ENCODE data around the gene TTC16. TPM values are rescaled to one million over a fixed set of nuclear protein-coding genes. Genes with fewer than 3 reads are reported as not detected.
"Not testable (repeated sequence)": the region's sequence is repeated elsewhere in the genome, so short reads cannot be mapped to it uniquely, and the experiment has no call there.

Gene TTC16
- polyA plus RNA-seq, 1 donor from 2014 or later = 0.11 TPM

DNA sequence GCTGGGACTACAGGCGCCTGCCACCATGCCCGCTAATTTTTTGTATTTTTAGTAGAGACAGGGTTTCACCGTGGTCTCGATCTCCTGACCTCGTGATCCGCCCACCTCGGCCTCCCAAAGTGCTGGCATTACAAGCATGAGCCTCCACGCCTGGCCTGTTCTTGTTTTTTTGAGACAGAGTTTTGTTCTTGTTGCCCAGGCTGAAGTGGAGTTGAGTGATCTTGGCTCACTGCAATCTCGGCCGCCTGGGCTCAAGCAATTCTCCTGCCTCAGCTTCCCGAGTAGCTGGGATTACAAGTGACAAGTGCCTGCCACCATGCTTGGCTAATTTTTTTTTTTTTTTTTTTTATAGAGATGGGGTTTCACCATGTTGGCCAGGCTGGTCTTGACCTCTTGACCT, 40.9 kb downstream of the TTC16 start:
- peaks cover 26% of the 10 kb centered on the region for H3K79me2 ChIP-seq (replicated peaks; ENCODE audit: insufficient read depth, low read length)
- H4K20me1 ChIP-seq (ENCODE audit: insufficient read depth); H3K9ac ChIP-seq (ENCODE audit: low read length); H3F3A ChIP-seq (ENCODE audit: insufficient read depth, low read length, poor library complexity, severe bottlenecking); H3K9me3 ChIP-seq (ENCODE audit: low read length); H3K4me2 ChIP-seq (ENCODE audit: low read length); H3K27ac ChIP-seq (ENCODE audit: low read length); H3K9me2 ChIP-seq (ENCODE audit: insufficient read depth, low read length); H3K36me3 ChIP-seq (ENCODE audit: insufficient read depth, low read length); H3K4me3 ChIP-seq (ENCODE audit: low read length); H2AFZ ChIP-seq (ENCODE audit: low read depth, low read length); H3K27me3 ChIP-seq (ENCODE audit: insufficient read depth, low read depth, low read length): not testable (repeated sequence)

DNA sequence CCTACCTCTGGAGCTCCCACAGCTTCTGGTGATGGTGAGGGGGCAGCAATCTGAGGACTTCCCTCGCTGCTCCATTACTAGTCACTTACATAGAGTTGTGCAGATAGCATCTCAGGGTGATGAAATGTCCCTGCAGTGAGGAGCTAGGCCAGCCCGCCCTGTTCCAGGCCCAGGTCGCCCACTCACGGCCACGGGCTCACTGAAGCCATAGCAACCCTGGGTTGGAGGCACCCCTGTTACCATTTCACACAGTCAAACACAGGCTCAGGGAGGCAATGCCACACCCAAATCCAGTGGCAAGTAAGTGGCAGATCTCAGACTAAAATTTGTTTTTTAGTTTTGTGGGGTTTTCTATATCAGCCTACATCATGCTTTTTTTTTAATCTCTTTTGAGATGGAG, 43.0 kb downstream of the TTC16 start:
- Histone ChIP-seq H3K9me3 (ENCODE audit: low read length) (no peaks in the 10 kb centered on the region), H3K9me2 (ENCODE audit: insufficient read depth, low read length) (no peaks in the 10 kb centered on the region), H3K36me3 (ENCODE audit: insufficient read depth, low read length) (no peaks in the 10 kb centered on the region), H3K4me2 (ENCODE audit: low read length) (no peak overlapping the region), H3K9ac (ENCODE audit: low read length) (no peak overlapping the region), H3K4me3 (ENCODE audit: low read length) (no peak overlapping the region), H2AFZ (ENCODE audit: low read depth, low read length) (no peak overlapping the region), H3K27me3 (ENCODE audit: insufficient read depth, low read depth, low read length) (no peaks in the 10 kb centered on the region), H3F3A (ENCODE audit: insufficient read depth, low read length, poor library complexity, severe bottlenecking) (no peaks in the 10 kb centered on the region), H3K27ac (ENCODE audit: low read length) (no peak overlapping the region), H4K20me1 (ENCODE audit: insufficient read depth) (no peaks in the 10 kb centered on the region), H3K79me2 (replicated peaks; ENCODE audit: insufficient read depth, low read length) (peaks cover 8% of the 10 kb centered on the region)
- no peak for TF ChIP-seq MXI1 (conservative IDR thresholded peaks at IDR 0.05; ENCODE audit: poor library complexity, severe bottlenecking)

DNA sequence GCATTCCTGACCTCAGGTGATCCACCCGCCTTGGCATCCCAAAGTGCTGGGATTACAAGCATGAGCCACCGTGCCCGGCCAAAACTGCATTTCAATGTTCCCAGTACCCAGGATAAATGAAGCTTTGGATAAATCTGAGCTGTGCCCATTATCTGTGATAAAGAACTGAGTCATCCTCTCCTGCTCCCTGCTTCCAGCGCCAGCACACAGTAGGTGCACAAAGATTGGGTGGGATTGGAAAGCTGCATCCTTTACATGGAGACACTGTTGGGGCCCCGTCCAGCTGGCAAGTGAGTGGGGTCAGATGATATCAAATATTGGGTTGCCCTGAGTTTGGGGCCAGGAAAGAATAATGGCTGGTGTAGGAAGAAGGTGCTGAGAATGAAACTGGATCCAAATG, 45.2 kb downstream of the TTC16 start:
- Histone ChIP-seq H3K4me3 (ENCODE audit: low read length) (no peak overlapping the region), H4K20me1 (ENCODE audit: insufficient read depth) (no peaks in the 10 kb centered on the region), H3K36me3 (ENCODE audit: insufficient read depth, low read length) (no peaks in the 10 kb centered on the region), H3K27ac (ENCODE audit: low read length) (no peak overlapping the region), H3F3A (ENCODE audit: insufficient read depth, low read length, poor library complexity, severe bottlenecking) (no peaks in the 10 kb centered on the region), H3K9me2 (ENCODE audit: insufficient read depth, low read length) (no peaks in the 10 kb centered on the region), H3K9me3 (ENCODE audit: low read length) (no peaks in the 10 kb centered on the region), H3K9ac (ENCODE audit: low read length) (no peak overlapping the region), H2AFZ (ENCODE audit: low read depth, low read length) (no peak overlapping the region), H3K4me2 (ENCODE audit: low read length) (no peak overlapping the region), H3K79me2 (replicated peaks; ENCODE audit: insufficient read depth, low read length) (peaks cover 3% of the 10 kb centered on the region), H3K27me3 (ENCODE audit: insufficient read depth, low read depth, low read length) (no peaks in the 10 kb centered on the region)
- TF ChIP-seq TAF1 (IDR thresholded peaks at IDR 0.05; ENCODE audit: low read depth) (no peak), MXI1 (conservative IDR thresholded peaks at IDR 0.05; ENCODE audit: poor library complexity, severe bottlenecking) (no peak), POLR2AphosphoS5 (IDR thresholded peaks at IDR 0.05) (no peak), EP300 (conservative IDR thresholded peaks at IDR 0.05; ENCODE audit: poor library complexity, severe bottlenecking) (no peak), SMC3 (conservative IDR thresholded peaks at IDR 0.05; ENCODE audit: poor library complexity) (no peak), EZH2 (IDR thresholded peaks at IDR 0.05; ENCODE audit: borderline replicate concordance, insufficient read depth, low read length, poor library complexity, severe bottlenecking) (no peak)
- TF ChIP-seq, protein P1, sequence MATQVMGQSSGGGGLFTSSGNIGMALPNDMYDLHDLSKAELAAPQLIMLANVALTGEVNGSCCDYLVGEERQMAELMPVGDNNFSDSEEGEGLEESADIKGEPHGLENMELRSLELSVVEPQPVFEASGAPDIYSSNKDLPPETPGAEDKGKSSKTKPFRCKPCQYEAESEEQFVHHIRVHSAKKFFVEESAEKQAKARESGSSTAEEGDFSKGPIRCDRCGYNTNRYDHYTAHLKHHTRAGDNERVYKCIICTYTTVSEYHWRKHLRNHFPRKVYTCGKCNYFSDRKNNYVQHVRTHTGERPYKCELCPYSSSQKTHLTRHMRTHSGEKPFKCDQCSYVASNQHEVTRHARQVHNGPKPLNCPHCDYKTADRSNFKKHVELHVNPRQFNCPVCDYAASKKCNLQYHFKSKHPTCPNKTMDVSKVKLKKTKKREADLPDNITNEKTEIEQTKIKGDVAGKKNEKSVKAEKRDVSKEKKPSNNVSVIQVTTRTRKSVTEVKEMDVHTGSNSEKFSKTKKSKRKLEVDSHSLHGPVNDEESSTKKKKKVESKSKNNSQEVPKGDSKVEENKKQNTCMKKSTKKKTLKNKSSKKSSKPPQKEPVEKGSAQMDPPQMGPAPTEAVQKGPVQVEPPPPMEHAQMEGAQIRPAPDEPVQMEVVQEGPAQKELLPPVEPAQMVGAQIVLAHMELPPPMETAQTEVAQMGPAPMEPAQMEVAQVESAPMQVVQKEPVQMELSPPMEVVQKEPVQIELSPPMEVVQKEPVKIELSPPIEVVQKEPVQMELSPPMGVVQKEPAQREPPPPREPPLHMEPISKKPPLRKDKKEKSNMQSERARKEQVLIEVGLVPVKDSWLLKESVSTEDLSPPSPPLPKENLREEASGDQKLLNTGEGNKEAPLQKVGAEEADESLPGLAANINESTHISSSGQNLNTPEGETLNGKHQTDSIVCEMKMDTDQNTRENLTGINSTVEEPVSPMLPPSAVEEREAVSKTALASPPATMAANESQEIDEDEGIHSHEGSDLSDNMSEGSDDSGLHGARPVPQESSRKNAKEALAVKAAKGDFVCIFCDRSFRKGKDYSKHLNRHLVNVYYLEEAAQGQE (IDR thresholded peaks at IDR 0.05; ENCODE audit: borderline replicate concordance) = no peak
- TF ChIP-seq, protein P2, sequence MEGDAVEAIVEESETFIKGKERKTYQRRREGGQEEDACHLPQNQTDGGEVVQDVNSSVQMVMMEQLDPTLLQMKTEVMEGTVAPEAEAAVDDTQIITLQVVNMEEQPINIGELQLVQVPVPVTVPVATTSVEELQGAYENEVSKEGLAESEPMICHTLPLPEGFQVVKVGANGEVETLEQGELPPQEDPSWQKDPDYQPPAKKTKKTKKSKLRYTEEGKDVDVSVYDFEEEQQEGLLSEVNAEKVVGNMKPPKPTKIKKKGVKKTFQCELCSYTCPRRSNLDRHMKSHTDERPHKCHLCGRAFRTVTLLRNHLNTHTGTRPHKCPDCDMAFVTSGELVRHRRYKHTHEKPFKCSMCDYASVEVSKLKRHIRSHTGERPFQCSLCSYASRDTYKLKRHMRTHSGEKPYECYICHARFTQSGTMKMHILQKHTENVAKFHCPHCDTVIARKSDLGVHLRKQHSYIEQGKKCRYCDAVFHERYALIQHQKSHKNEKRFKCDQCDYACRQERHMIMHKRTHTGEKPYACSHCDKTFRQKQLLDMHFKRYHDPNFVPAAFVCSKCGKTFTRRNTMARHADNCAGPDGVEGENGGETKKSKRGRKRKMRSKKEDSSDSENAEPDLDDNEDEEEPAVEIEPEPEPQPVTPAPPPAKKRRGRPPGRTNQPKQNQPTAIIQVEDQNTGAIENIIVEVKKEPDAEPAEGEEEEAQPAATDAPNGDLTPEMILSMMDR (IDR thresholded peaks at IDR 0.05; ENCODE audit: poor library complexity, severe bottlenecking) = no peak

Data from neural cell (in vitro differentiated cells).